ENCODE data around the gene RUBCNL. TPM values are rescaled to one million over a fixed set of nuclear protein-coding genes. Genes with fewer than 3 reads are reported as not detected.

RUBCNL gene
- total and polyA plus RNA-seq, 8 donors = 0.46 to 3.2 (median 0.86) TPM

- H3K27ac ChIP-seq = no peak overlapping the region
- H3K36me3 ChIP-seq = no peaks in the 10 kb centered on the region
- no peaks in the 10 kb centered on the region for H3K9me3 ChIP-seq
- 88 to 89% methylated on average over 6 of the region's 6 CpGs for WGBS, 2 donors
- DNase-seq (no peak), ATAC-seq (no peak), FAIRE-seq (no peak)
- intact Hi-C loops (cut with DNase I) = no loop called here
- TF ChIP-seq, protein P1, sequence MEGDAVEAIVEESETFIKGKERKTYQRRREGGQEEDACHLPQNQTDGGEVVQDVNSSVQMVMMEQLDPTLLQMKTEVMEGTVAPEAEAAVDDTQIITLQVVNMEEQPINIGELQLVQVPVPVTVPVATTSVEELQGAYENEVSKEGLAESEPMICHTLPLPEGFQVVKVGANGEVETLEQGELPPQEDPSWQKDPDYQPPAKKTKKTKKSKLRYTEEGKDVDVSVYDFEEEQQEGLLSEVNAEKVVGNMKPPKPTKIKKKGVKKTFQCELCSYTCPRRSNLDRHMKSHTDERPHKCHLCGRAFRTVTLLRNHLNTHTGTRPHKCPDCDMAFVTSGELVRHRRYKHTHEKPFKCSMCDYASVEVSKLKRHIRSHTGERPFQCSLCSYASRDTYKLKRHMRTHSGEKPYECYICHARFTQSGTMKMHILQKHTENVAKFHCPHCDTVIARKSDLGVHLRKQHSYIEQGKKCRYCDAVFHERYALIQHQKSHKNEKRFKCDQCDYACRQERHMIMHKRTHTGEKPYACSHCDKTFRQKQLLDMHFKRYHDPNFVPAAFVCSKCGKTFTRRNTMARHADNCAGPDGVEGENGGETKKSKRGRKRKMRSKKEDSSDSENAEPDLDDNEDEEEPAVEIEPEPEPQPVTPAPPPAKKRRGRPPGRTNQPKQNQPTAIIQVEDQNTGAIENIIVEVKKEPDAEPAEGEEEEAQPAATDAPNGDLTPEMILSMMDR (IDR thresholded peaks at IDR 0.05) = no peak
- no peaks in the 10 kb centered on the region for H3K4me1 ChIP-seq
- no peaks in the 10 kb centered on the region for H3K27me3 ChIP-seq
- no peak overlapping the region for H3K4me3 ChIP-seq
Observed at GRCh38 chr13:46313432-46314257, 73.4 kb downstream of the RUBCNL start.

GRCh38 chr13:46313024-46313423 lies 74.0 kb downstream of the RUBCNL start:
- H3K27me3 ChIP-seq = no peaks in the 10 kb centered on the region
- H3K9me3 ChIP-seq = no peaks in the 10 kb centered on the region
- no peak overlapping the region for H3K27ac ChIP-seq
- FAIRE-seq (no peak), ATAC-seq (no peak), DNase-seq (no peak)
- 75 to 79% methylated on average over 1 of the region's 1 CpG for WGBS, 2 donors
- TF ChIP-seq, protein P1 (IDR thresholded peaks at IDR 0.05) = no peak
- H3K4me1 ChIP-seq = no peaks in the 10 kb centered on the region
- H3K4me3 ChIP-seq = no peak overlapping the region
- H3K36me3 ChIP-seq = no peaks in the 10 kb centered on the region
- intact Hi-C loops (cut with DNase I) = no loop called here

DNA sequence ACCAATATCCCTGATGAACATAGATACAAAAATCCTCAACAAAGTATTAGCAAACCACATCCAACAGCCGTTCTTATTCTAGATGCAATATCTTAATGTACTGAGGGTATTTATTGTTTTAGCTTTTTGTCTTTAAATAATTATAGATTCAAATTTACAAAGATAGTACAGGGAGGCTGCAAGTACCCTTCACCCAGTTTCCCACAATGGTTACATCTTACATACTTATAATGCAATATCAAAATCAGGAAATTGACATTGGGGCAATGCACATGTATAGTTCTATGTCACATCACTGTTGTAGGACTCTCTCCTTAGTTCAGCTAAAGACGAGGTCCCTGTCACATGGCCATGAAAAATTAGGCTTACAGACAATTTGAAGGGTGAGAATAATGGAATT lies 75.8 kb downstream of the RUBCNL start:
- Histone ChIP-seq H3K27me3 (no peaks in the 10 kb centered on the region), H3K4me1 (no peaks in the 10 kb centered on the region), H3K9me3 (no peaks in the 10 kb centered on the region), H3K4me3 (no peak overlapping the region), H3K36me3 (no peaks in the 10 kb centered on the region), H3K27ac (no peak overlapping the region)
- ATAC-seq (no peak), FAIRE-seq (no peak), DNase-seq (no peak)
- intact Hi-C loops (cut with DNase I) = no loop called here
- 76 to 77% methylated on average over 2 of the region's 2 CpGs for WGBS, 2 donors
- TF ChIP-seq, protein P1 (IDR thresholded peaks at IDR 0.05) = no peak

DNA sequence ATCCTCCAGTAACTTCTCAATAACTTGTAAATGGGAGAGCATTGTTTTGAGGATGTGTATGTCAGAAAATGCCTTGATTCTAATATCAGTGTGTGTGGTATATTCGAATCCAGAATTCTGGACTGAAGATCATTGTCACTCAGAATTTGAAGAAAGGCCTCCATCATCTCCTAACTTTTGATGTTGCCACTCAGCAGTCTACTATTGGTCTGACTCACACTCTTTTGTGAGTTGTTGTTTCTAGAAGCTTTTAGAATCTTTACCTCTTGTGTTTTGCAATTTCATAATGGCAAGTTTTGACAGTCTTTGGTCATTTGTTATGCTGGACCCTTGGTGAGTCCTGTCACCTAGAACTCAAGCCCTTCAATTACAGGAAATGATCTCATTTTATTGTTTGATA lies 77.0 kb downstream of the RUBCNL start:
- intact Hi-C loops (cut with DNase I) = no loop called here
- Histone ChIP-seq H3K27ac (no peak overlapping the region), H3K4me1 (no peaks in the 10 kb centered on the region), H3K36me3 (no peaks in the 10 kb centered on the region), H3K4me3 (no peak overlapping the region), H3K27me3 (no peaks in the 10 kb centered on the region), H3K9me3 (no peaks in the 10 kb centered on the region)
- WGBS, 2 donors = 61 to 84% methylated on average over 1 of the region's 1 CpG
- DNase-seq = no peak
- TF ChIP-seq, protein P1 (IDR thresholded peaks at IDR 0.05) = no peak
- no peak for FAIRE-seq
- no peak for ATAC-seq

- FAIRE-seq (no peak), ATAC-seq (no peak), DNase-seq (no peak)
- 86 to 96% methylated on average over 1 of the region's 1 CpG for WGBS, 2 donors
- Histone ChIP-seq H3K9me3 (no peaks in the 10 kb centered on the region), H3K27ac (no peak overlapping the region), H3K27me3 (no peaks in the 10 kb centered on the region), H3K36me3 (no peaks in the 10 kb centered on the region), H3K4me1 (no peaks in the 10 kb centered on the region), H3K4me3 (no peak overlapping the region)
- intact Hi-C loops (cut with DNase I) = no loop called here
- TF ChIP-seq, protein P1 (IDR thresholded peaks at IDR 0.05) = no peak
Observed at GRCh38 chr13:46307554-46307953, 79.5 kb downstream of the RUBCNL start.

Data from pancreas (tissue), 10 donors.